ENCODE results near the gene PEPD. TPM values are rescaled to one million over a fixed set of nuclear protein-coding genes. Genes with fewer than 3 reads are reported as not detected.

The PEPD gene
- total and polyA plus RNA-seq, 7 experiments from 2014 or later = 21.9 to 126 (median 24.6) TPM

GRCh38 chr19:33522371-33522662 lies 726 bp upstream of the PEPD start:
- CTCF ChIA-PET = no interaction called here
- Histone ChIP-seq H3K4me3 (ENCODE audit: low read length) (peak overlapping the region; percentile 82), H3K9me3 (ENCODE audit: control insufficient read depth in 2 of 3, low read length in 3 of 3) (no peaks in the 10 kb centered on the region), H3K27me3 (ENCODE audit: control insufficient read depth in 2 of 2, insufficient read depth in 2 of 2, low read length in 2 of 2) (no peaks in the 10 kb centered on the region), H3K27ac (ENCODE audit: low read depth, low read length) (no peak overlapping the region), H3K36me3 (ENCODE audit: control insufficient read depth in 2 of 3, insufficient read depth in 3 of 3, low read length in 3 of 3) (peaks cover 0 to 5% (median 0%) of the 10 kb centered on the region in 3 experiments), H3K4me1 (ENCODE audit: control insufficient read depth in 2 of 2, insufficient read depth in 2 of 2, low read length in 2 of 2) (peaks cover 13 to 14% of the 10 kb centered on the region in 2 donors)
- intact Hi-C loops (cut with micrococcal nuclease) = loop anchor here (5.0 kb wide), 3 partner anchors 90 to 150 kb away; partner anchors contain the start of gene CEBPG (in 1 of the 2)
- H3K4me1 Mint-ChIP-seq = peaks cover 17 to 29% (median 22%) of the 10 kb centered on the region in 7 donors
- peaks cover 0 to 10% (median 0%) of the 10 kb centered on the region in 5 donors for H3K27me3 Mint-ChIP-seq
- peak overlapping the region; percentile 53 to 95 (median 73) for H3K27ac Mint-ChIP-seq
- DNase-seq = peak in 2 of 9 donors; percentile 4 to 10
- peak overlapping the region; percentile 75 to 91 (median 88) for H3K4me3 Mint-ChIP-seq
- H3K9me3 Mint-ChIP-seq = no peaks in the 10 kb centered on the region
- no peaks in the 10 kb centered on the region for H3K36me3 Mint-ChIP-seq
- POLR2A ChIA-PET = interaction anchor here (1.6 kb wide), 1 partner anchor 346 kb away, joined by 6 read pairs; no protein-coding TSS in a partner anchor
- no peak for ATAC-seq

GRCh38 chr19:33520844-33521479 lies 629 bp downstream of the PEPD start:
- Mint-ChIP-seq H3K4me1 (peaks cover 17 to 37% (median 26%) of the 10 kb centered on the region in 7 donors), H3K27me3 (peaks cover 0 to 10% (median 0%) of the 10 kb centered on the region in 5 donors), H3K4me3 (peak overlapping the region; percentile 69 to 91 (median 86)), H3K27ac (peak overlapping the region in 8 of 9 donors; percentile 28 to 91 (median 72)), H3K36me3 (no peaks in the 10 kb centered on the region), H3K9me3 (no peaks in the 10 kb centered on the region)
- peak in 1 of 9 donors; percentile 1 for DNase-seq
- peak overlapping the region; percentile 65 for H3K27ac ChIP-seq (ENCODE audit: low read depth, low read length)
- CTCF ChIA-PET = no interaction called here
- peaks cover 0 to 5% (median 0%) of the 10 kb centered on the region in 3 experiments for H3K36me3 ChIP-seq (ENCODE audit: control insufficient read depth in 2 of 3, insufficient read depth in 3 of 3, low read length in 3 of 3)
- peak overlapping the region; percentile 82 for H3K4me3 ChIP-seq (ENCODE audit: low read length)
- ATAC-seq = no peak
- peaks cover 13 to 14% of the 10 kb centered on the region in 2 donors for H3K4me1 ChIP-seq (ENCODE audit: control insufficient read depth in 2 of 2, insufficient read depth in 2 of 2, low read length in 2 of 2)
- no peaks in the 10 kb centered on the region for H3K27me3 ChIP-seq (ENCODE audit: control insufficient read depth in 2 of 2, insufficient read depth in 2 of 2, low read length in 2 of 2)
- intact Hi-C loops (cut with micrococcal nuclease) = loop anchor here (1.0 to 5.0 kb wide), 7 partner anchors 89 to 1116 kb away; partner anchors contain the start of genes CEBPG (in 1 of the 2), DPY19L3 (in 1 of the 2) and PDCD5 (in 1 of the 2)
- no peaks in the 10 kb centered on the region for H3K9me3 ChIP-seq (ENCODE audit: control insufficient read depth in 2 of 3, low read length in 3 of 3)
- POLR2A ChIA-PET = interaction anchor here (1.6 kb wide), 1 partner anchor 344 kb away, joined by 6 read pairs; no protein-coding TSS in a partner anchor

GRCh38 chr19:33520048-33520643 lies 1.4 kb downstream of the PEPD start:
- no peak overlapping the region for H3K27ac ChIP-seq (ENCODE audit: low read depth, low read length)
- Mint-ChIP-seq H3K36me3 (no peaks in the 10 kb centered on the region), H3K4me1 (peaks cover 17 to 44% (median 27%) of the 10 kb centered on the region in 7 donors), H3K9me3 (no peaks in the 10 kb centered on the region), H3K4me3 (peak overlapping the region; percentile 69 to 91 (median 86)), H3K27ac (peak overlapping the region in 5 of 9 donors; percentile 14 to 83 (median 62)), H3K27me3 (peaks cover 0 to 10% (median 0%) of the 10 kb centered on the region in 5 donors)
- no peak for DNase-seq
- no peaks in the 10 kb centered on the region for H3K9me3 ChIP-seq (ENCODE audit: control insufficient read depth in 2 of 3, low read length in 3 of 3)
- intact Hi-C loops (cut with micrococcal nuclease) = loop anchor here (2.0 to 5.0 kb wide), 6 partner anchors 88 to 1115 kb away; partner anchors contain the start of genes CEBPG (in 1 of the 2), DPY19L3 (in 1 of the 2) and PDCD5 (in 1 of the 2)
- H3K27me3 ChIP-seq (ENCODE audit: control insufficient read depth in 2 of 2, insufficient read depth in 2 of 2, low read length in 2 of 2) = no peaks in the 10 kb centered on the region
- ChIA-PET CTCF (no interaction called here), POLR2A (no interaction called here)
- H3K4me1 ChIP-seq (ENCODE audit: control insufficient read depth in 2 of 2, insufficient read depth in 2 of 2, low read length in 2 of 2) = peaks cover 13 to 14% of the 10 kb centered on the region in 2 donors
- ATAC-seq = no peak
- H3K4me3 ChIP-seq (ENCODE audit: low read length) = no peak overlapping the region
- peaks cover 0 to 5% (median 0%) of the 10 kb centered on the region in 3 experiments for H3K36me3 ChIP-seq (ENCODE audit: control insufficient read depth in 2 of 3, insufficient read depth in 3 of 3, low read length in 3 of 3)

GRCh38 chr19:33519416-33519815 lies 2.2 kb downstream of the PEPD start:
- no peak overlapping the region for H3K27ac Mint-ChIP-seq
- H3K27me3 Mint-ChIP-seq = peaks cover 0 to 10% (median 0%) of the 10 kb centered on the region in 5 donors
- peaks cover 13 to 14% of the 10 kb centered on the region in 2 donors for H3K4me1 ChIP-seq (ENCODE audit: control insufficient read depth in 2 of 2, insufficient read depth in 2 of 2, low read length in 2 of 2)
- no peak overlapping the region for H3K27ac ChIP-seq (ENCODE audit: low read depth, low read length)
- ChIA-PET POLR2A (no interaction called here), CTCF (no interaction called here)
- H3K27me3 ChIP-seq (ENCODE audit: control insufficient read depth in 2 of 2, insufficient read depth in 2 of 2, low read length in 2 of 2) = no peaks in the 10 kb centered on the region
- peaks cover 22 to 51% (median 32%) of the 10 kb centered on the region in 7 donors for H3K4me1 Mint-ChIP-seq
- intact Hi-C loops (cut with micrococcal nuclease) = no loop called here
- no peaks in the 10 kb centered on the region for H3K9me3 ChIP-seq (ENCODE audit: control insufficient read depth in 2 of 3, low read length in 3 of 3)
- peak overlapping the region in 2 of 10 donors; percentile 69 to 90 for H3K4me3 Mint-ChIP-seq
- no peaks in the 10 kb centered on the region for H3K9me3 Mint-ChIP-seq
- no peak overlapping the region for H3K4me3 ChIP-seq (ENCODE audit: low read length)
- DNase-seq (no peak), ATAC-seq (no peak)
- H3K36me3 Mint-ChIP-seq = no peaks in the 10 kb centered on the region
- H3K36me3 ChIP-seq (ENCODE audit: control insufficient read depth in 2 of 3, insufficient read depth in 3 of 3, low read length in 3 of 3) = peaks cover 0 to 5% (median 0%) of the 10 kb centered on the region in 3 experiments

GRCh38 chr19:33518541-33518940 lies 3.0 kb downstream of the PEPD start:
- no peak overlapping the region for H3K27ac ChIP-seq (ENCODE audit: low read depth, low read length)
- intact Hi-C loops (cut with micrococcal nuclease) = no loop called here
- Mint-ChIP-seq H3K4me1 (peaks cover 22 to 57% (median 32%) of the 10 kb centered on the region in 7 donors), H3K27ac (no peak overlapping the region), H3K27me3 (peaks cover 0 to 10% (median 0%) of the 10 kb centered on the region in 5 donors), H3K9me3 (no peaks in the 10 kb centered on the region), H3K36me3 (no peaks in the 10 kb centered on the region), H3K4me3 (peak overlapping the region in 4 of 10 donors; percentile 0 to 73 (median 26))
- ATAC-seq (no peak), DNase-seq (no peak)
- no peaks in the 10 kb centered on the region for H3K9me3 ChIP-seq (ENCODE audit: control insufficient read depth in 2 of 3, low read length in 3 of 3)
- no peaks in the 10 kb centered on the region for H3K27me3 ChIP-seq (ENCODE audit: control insufficient read depth in 2 of 2, insufficient read depth in 2 of 2, low read length in 2 of 2)
- ChIA-PET POLR2A (no interaction called here), CTCF (no interaction called here)
- peaks cover 13 to 14% of the 10 kb centered on the region in 2 donors for H3K4me1 ChIP-seq (ENCODE audit: control insufficient read depth in 2 of 2, insufficient read depth in 2 of 2, low read length in 2 of 2)
- no peak overlapping the region for H3K4me3 ChIP-seq (ENCODE audit: low read length)
- H3K36me3 ChIP-seq (ENCODE audit: control insufficient read depth in 2 of 3, insufficient read depth in 3 of 3, low read length in 3 of 3) = peaks cover 0 to 5% (median 0%) of the 10 kb centered on the region in 3 experiments

- no peak for ATAC-seq
- H3K4me1 Mint-ChIP-seq = peaks cover 22 to 57% (median 32%) of the 10 kb centered on the region in 7 donors
- no peaks in the 10 kb centered on the region for H3K36me3 Mint-ChIP-seq
- no peaks in the 10 kb centered on the region for H3K9me3 Mint-ChIP-seq
- DNase-seq = no peak
- ChIA-PET CTCF (no interaction called here), POLR2A (no interaction called here)
- H3K36me3 ChIP-seq (ENCODE audit: control insufficient read depth in 2 of 3, insufficient read depth in 3 of 3, low read length in 3 of 3) = peaks cover 0 to 5% (median 0%) of the 10 kb centered on the region in 3 experiments
- H3K27me3 ChIP-seq (ENCODE audit: control insufficient read depth in 2 of 2, insufficient read depth in 2 of 2, low read length in 2 of 2) = no peaks in the 10 kb centered on the region
- H3K27me3 Mint-ChIP-seq = peaks cover 0 to 10% (median 0%) of the 10 kb centered on the region in 5 donors
- H3K27ac Mint-ChIP-seq = no peak overlapping the region
- peaks cover 13 to 14% of the 10 kb centered on the region in 2 donors for H3K4me1 ChIP-seq (ENCODE audit: control insufficient read depth in 2 of 2, insufficient read depth in 2 of 2, low read length in 2 of 2)
- intact Hi-C loops (cut with micrococcal nuclease) = no loop called here
- no peaks in the 10 kb centered on the region for H3K9me3 ChIP-seq (ENCODE audit: control insufficient read depth in 2 of 3, low read length in 3 of 3)
- no peak overlapping the region for H3K27ac ChIP-seq (ENCODE audit: low read depth, low read length)
- H3K4me3 Mint-ChIP-seq = no peak overlapping the region
- H3K4me3 ChIP-seq (ENCODE audit: low read length) = no peak overlapping the region
These were observed 3.7 kb downstream of the PEPD start for GRCh38 chr19:33517922-33518321.

Measured in naive thymus-derived CD4-positive, alpha-beta T cell (primary cell).